H7 (cell line): Measurements from ENCODE around the gene CACNG1. TPM values are rescaled to one million over a fixed set of nuclear protein-coding genes. Genes with fewer than 3 reads are reported as not detected.
A peak's percentile ranks its signal among the peaks of the same experiment; 100 is the strongest.

ENCODE experiments used
- DNase-seq: peaks from one replicate; pipeline ENCODE4 v3.0.0; 2012
- H3K27me3 ChIP-seq: 2 replicates; pipeline ENCODE4 v1.6.0; 2011; ENCODE audit warnings: mild to moderate bottlenecking, low read length; ENCODE audit not compliant: control insufficient read depth, insufficient read depth
- H3K36me3 ChIP-seq: replicated peaks from 2 replicates; pipeline ENCODE4 v1.5.1; 2011; ENCODE audit warnings: low read length; ENCODE audit not compliant: control insufficient read depth, insufficient read depth
- H3K4me3 ChIP-seq: 2 replicates; pipeline ENCODE4 v1.5.1; 2011; ENCODE audit warnings: low read depth, mild to moderate bottlenecking, control low read depth, low read length, moderate library complexity; ENCODE audit not compliant: insufficient read depth
- total RNA-seq: library from RNA; depleted of rRNA; stranded (reverse); fragments of >200 nt; shearing (Covaris generic); gene quantifications from 2 replicates; pipeline ENCODE4 v1.2.3, GENCODE V29; 2014

CACNG1 gene
- total RNA-seq, 1 experiment from 2014 or later, result not detected

DNA sequence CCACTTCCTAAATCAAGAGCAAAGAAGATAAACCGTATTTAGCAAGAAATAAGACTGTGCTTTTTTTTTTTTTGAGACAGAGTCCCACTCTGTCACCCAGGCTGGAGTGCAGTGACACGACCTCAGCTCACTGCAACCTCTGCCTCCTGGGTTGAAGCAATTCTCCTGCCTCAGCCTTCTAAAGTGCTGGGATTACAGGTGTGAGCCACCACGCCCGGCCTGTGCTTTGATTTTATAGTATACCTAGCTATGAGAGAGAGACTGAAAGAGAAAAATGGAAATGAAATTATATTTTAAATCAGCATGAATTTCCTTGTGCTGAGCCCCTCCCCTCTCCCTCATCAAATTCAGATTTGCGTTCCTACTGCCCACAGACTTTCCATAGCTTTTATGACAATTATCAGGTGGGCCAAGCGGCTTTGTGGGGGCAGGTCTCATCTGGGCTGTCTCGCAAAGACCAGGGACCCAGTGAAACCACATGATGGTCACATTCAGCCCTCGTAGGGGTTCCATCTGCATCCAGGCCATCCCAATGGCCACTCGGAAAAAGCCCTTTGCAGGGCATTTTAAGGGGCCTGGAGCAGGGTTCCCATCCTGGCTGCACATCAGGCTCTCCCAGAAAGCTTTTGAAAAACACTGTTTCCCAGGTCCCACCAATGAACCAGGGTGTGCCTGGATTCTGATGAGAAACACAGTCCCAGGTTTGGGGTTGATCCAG lies 8.5 kb downstream of the CACNG1 start:
- no peak for DNase-seq
- Histone ChIP-seq H3K27me3 (no peaks in the 10 kb centered on the region), H3K36me3 (no peaks in the 10 kb centered on the region), H3K4me3 (no peak overlapping the region)

DNA sequence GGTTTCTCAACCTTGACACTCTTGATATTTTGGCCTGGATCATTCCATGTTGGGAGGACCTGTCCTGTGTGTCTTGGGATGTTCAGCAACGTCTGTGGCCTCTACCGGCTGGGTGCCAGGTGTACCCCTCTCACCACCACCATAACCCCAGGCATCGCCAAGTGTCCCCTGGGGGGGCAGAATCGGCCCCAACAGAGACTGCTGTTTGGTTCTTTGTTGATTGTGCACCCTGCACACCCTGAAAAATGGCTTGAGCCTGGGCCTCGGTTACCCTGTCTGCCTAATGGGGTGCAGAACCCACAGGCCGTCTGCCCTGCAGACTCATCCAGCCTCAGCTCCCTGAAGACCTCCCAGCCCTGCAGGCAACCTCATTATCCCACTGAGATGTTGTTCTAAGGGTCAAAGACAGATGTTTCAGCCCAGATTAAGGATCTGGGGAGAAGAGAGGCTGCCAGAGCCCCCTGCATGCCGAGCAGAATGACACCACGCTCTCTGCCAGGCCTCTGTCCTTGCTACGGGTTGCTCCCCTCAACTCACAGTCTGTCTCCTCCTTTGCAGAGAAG lies 9.2 kb downstream of the CACNG1 start:
- Histone ChIP-seq H3K4me3 (no peak overlapping the region), H3K36me3 (no peaks in the 10 kb centered on the region), H3K27me3 (no peaks in the 10 kb centered on the region)
- DNase-seq, result no peak

DNA sequence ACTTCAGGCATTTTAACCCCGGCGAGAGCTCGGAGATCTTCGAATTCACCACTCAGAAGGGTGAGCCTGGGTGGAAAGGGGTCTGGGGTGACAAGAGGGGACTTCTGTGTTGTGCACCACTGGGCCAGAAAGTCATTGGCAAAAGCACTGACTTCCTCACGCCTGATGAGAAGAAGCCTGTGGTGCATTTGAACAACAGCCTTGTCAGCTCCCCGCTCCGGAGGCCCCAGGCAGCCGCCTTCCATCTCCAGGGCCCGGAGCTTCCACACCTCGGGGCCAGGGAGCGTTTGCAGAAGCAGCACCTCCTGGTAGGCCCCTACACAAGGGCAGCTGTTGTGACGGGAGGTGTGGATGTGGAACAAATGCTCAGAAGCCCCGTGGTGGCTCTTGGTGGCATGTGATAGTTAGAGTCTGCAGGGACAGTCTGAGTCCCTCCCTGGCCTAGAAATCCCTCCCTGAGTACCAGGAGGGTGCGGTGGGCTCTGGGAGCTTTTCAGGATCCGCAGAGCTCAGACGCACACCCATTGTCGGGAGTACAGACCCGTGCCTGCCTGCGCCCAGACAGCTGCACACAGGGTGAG lies 9.7 kb downstream of the CACNG1 start:
- Histone ChIP-seq H3K36me3 (no peaks in the 10 kb centered on the region), H3K4me3 (no peak overlapping the region), H3K27me3 (no peaks in the 10 kb centered on the region)
- DNase-seq, result no peak

DNA sequence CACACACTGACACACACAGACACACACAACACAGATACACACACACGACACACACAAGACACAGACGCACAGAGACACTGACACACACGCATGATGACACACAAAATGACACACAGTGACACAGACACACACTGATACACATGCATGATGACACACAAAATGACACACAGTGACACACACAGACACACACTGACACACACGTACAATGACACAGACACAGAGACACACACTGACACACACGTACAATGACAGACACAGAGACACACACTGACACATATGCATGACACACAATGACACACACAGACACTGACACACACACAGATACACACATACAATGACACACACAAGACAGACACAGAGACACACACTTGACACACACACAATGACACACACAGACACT lies 10.3 kb downstream of the CACNG1 start:
- Histone ChIP-seq H3K27me3 (no peaks in the 10 kb centered on the region), H3K4me3 (no peak overlapping the region), H3K36me3 (no peaks in the 10 kb centered on the region)
- DNase-seq, result no peak

DNA sequence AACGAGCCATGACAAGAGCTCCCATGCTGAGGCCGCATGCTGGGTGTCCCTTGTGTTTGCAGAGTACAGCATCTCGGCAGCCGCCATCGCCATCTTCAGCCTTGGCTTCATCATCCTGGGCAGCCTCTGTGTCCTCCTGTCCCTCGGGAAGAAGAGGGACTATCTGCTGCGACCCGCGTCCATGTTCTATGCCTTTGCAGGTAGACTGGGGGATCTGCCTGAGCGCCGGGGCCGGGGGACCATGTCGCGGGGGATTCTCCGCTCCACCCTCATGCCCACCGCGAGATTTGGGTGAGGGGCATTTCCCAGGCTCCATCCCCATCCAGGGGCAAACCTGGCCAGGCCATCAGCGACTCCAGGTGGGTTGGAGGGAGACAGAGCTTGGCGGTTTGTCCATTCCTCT lies 10.7 kb downstream of the CACNG1 start:
- H3K27me3 ChIP-seq, result no peaks in the 10 kb centered on the region
- H3K4me3 ChIP-seq, result no peak overlapping the region
- no peaks in the 10 kb centered on the region for H3K36me3 ChIP-seq
- no peak for DNase-seq

DNA sequence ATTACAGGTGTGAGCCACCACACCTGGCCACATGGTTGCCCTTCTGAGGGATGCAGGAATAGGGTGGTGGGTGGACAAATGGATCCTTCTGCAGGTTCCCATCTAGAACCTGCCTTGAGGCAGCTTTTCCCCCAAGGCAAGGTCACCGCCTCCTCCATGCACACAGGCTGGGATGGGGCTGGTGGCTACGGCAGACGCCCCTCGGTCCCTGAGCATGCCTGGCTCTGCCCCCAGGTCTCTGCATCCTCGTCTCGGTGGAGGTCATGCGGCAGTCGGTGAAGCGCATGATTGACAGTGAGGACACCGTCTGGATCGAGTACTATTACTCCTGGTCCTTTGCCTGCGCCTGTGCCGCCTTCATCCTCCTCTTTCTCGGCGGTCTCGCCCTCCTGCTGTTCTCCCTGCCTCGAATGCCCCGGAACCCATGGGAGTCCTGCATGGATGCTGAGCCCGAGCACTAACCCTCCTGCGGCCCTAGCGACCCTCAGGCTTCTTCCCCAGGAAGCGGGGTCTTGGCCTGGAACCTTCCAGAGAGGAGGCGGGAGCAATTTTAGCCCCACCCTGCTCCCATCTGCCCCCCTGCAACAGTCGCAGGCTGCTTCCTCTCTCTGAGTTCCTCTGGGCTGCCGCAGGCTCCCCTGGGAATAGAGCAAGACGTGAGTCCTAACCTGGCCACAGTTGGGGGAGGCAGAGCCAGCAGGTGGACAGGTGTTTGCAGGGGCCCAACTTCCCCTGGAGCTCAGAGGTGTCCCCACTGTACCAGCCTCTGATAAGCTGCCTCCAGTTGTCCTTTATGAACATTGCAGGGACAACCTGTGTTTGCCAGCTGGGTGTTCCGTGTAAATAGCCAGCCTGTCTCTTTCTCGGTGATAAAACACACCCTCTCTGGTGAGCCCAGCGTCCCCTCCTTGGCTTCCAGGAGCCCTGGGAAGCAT lies 11.7 kb downstream of the CACNG1 start:
- H3K36me3 ChIP-seq, result no peaks in the 10 kb centered on the region
- no peak overlapping the region for H3K4me3 ChIP-seq
- peak; percentile 51 for DNase-seq
- H3K27me3 ChIP-seq, result no peaks in the 10 kb centered on the region

DNA sequence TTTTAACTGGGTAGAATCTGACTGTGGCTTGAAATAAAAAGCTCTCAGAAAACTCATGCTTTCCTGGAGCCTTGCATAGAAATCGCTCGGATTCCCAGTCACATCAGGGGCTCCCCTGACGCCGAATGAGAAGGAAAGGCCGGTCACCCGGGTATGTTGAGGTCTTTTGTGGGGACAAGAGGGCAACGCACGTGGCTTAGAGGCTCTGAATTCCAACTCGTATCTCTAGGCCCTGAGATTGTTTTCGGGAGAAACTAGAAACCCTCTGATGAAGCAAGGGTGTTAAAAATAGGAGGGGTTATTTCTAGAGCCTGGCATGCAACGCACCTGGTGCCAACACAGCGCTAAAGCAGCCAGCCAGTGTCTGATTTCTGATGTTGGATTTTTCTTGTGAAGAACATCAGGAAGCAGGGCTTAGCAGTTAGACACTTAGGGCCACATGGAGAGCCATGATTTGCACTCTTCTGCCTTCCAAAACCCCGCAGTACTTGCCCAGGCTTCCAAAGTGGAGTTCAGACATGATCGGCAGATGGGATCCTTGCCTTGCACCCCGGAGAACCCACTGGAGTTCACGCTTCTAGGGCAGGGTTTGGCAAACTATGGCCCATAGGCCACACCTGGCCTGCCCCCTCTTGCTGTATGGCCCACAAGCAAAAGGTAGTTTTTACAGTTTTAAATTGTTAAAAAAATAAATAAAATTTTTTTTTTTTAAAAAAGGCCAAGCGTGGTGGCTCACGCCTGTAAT lies 12.6 kb downstream of the CACNG1 start:
- DNase-seq, result no peak
- Histone ChIP-seq H3K36me3 (no peaks in the 10 kb centered on the region), H3K27me3 (no peaks in the 10 kb centered on the region), H3K4me3 (no peak overlapping the region)

DNA sequence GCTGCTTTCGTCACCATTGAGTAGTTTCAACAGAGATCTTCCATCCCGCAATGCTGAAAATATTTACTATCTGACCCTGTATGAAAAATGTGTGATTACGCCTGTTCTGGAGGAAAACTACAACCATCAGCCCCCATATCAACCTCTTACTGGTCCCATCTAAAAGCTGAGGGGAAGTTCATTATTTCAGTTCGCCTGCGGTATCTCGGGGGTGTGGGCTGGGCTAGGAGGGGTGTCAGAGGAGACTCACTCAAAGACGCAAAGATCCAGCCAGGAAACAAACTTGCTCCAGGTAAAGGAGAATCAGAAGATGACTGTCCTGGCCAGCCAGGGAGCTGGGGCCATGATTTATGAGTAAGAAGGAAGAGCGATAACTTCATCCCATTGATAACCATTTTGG lies 13.7 kb downstream of the CACNG1 start:
- H3K36me3 ChIP-seq, result no peaks in the 10 kb centered on the region
- DNase-seq, result no peak
- no peaks in the 10 kb centered on the region for H3K27me3 ChIP-seq
- H3K4me3 ChIP-seq, result no peak overlapping the region

DNA sequence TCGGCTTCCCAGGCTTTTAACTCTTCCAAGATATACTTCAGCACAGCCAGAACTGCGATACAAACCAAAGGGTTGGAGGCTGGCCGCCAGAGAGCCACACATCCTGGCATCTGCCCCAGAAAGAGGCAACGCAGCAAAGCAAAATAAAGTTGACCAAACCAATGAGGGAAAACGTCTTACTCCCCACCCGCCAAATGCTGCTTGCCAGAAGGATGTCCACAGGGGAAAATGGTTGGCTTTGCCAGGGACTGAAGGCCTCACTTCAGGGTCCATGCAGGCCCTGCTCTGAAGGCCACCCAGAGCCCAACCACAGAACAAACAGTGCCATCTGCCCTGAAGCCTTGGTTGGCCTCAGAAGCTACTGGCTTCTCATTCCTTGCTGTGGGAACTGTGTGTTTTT lies 15.0 kb downstream of the CACNG1 start:
- no peaks in the 10 kb centered on the region for H3K27me3 ChIP-seq
- no peak for DNase-seq
- no peaks in the 10 kb centered on the region for H3K36me3 ChIP-seq
- no peak overlapping the region for H3K4me3 ChIP-seq

DNA sequence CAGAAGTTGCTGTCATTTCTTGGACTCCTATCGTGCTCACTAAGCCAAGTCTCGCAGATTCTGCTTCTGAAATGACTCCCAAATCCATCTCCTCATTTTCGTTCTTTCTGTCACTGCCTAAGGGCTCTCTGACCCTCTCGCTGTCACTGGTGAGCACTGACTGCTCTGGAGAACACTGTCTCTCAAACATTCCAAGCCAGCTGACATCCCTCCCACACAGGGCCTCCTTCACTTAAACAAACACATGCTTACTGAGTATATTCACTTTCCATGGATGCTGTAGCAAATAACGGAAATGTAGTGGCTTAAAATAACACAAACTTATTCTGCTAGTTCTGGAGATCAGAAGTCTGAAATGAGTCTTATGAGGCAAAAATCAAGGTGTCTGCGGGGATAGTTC lies 18.8 kb downstream of the CACNG1 start:
- no peak overlapping the region for H3K4me3 ChIP-seq
- H3K27me3 ChIP-seq, result no peaks in the 10 kb centered on the region
- no peaks in the 10 kb centered on the region for H3K36me3 ChIP-seq
- no peak for DNase-seq

DNA sequence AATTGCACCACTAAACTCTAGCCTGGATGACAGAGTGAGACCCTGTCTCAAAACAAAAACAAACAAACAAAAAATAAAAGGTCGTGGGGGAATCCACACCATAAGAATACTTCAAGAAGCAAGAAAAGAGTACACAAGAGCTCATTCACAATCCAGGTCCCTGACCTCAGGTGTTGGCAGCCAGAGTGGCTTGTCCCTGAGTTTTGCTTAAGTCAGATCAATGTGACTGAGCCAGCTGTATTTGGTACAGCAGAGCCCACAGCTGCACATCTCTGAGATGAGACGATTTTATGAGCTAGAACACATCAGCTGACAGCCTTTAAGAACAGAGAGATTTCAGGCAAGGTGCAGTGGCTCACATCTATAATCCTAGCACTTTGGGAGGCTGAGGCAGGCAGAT lies 22.4 kb downstream of the CACNG1 start:
- no peak for DNase-seq
- no peaks in the 10 kb centered on the region for H3K36me3 ChIP-seq
- no peak overlapping the region for H3K4me3 ChIP-seq
- no peaks in the 10 kb centered on the region for H3K27me3 ChIP-seq

DNA sequence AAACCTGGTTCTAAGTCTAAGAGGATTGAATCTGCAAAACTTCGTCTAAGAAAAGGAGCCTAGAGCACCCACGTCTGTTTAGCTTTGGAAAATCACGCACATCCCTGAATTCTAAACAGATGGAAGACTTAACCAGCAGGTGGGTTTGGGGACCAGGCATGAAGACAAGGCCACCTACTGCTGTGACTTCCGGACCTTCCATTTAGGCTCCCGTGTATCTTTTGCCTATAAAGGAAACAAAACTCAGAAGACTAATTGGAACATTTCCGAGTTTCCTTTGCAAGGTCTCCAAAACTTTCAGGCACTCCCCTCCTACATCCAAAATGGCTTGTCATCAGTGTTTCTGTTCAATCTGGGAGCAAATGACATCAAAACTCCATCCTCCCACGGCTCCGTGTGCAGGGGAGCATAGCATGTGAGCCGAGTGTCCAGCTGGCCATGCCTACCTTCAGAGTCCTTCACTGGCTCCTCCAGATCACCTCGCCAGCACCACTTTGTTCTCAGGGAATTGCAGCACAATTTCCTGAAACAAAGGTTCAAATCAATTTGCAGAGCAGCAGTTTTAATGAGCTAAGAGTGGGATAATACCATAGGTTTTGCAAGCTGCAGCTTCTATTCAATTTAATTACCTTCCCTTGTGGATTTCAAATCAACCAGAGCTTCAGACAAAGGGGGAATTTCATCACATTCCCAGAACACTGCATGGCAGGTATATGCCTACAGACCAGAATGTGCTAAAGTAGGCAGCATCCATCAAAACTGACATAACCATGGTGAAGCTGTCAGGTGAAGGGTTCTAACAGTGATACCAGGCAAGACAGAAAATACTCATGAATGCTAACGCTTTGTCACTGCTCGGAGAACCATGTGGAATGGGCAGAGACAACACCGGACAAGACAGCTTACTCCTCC lies 23.5 kb downstream of the CACNG1 start:
- Histone ChIP-seq H3K36me3 (no peaks in the 10 kb centered on the region), H3K27me3 (no peaks in the 10 kb centered on the region), H3K4me3 (no peak overlapping the region)
- no peak for DNase-seq

DNA sequence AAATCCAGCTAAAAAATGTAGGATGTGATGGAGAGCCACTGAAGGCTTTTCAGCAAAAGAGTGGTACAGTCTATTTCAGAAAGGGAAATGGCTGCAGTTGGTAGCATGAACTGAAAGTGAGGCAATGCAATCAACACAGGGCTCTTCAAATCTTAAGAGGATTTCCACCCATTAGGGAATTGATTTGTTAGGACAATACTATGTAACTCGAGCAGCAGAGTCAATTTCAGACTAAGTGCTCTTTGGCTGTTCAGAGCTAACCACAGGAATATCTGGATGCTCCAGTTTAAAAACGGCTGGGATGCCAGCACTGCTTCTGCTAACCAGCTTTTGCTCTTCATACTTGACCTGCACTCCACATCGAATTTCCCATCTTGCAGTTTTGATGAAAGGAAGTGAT lies 24.6 kb downstream of the CACNG1 start:
- DNase-seq, result no peak
- H3K27me3 ChIP-seq, result no peaks in the 10 kb centered on the region
- H3K36me3 ChIP-seq, result no peaks in the 10 kb centered on the region
- no peak overlapping the region for H3K4me3 ChIP-seq
